KMS-11 (cell line): ENCODE data around the gene KRTAP1-1.
"Not testable (repeated sequence)": the region's sequence is repeated elsewhere in the genome, so short reads cannot be mapped to it uniquely, and the experiment has no call there.

Experiments
- H2AFZ ChIP-seq: fragments of 200-600 bp; sonication (generic); 2 replicates; pipeline ENCODE4 v1.6.1; 2016; ENCODE audit warnings: antibody characterized with exemption, mixed run types, low read depth
- H3K27ac ChIP-seq: fragments of 200-600 bp; sonication (generic); 2 replicates; pipeline ENCODE4 v1.6.1; 2016; ENCODE audit warnings: mild to moderate bottlenecking, mixed run types
- H3K27me3 ChIP-seq: fragments of 200-600 bp; sonication (generic); 2 replicates; pipeline ENCODE4 v1.6.1; 2017; ENCODE audit warnings: mild to moderate bottlenecking, low read depth, mixed run types, moderate library complexity; ENCODE audit not compliant: insufficient read depth
- H3K36me3 ChIP-seq: fragments of 200-600 bp; sonication (generic); 2 replicates; pipeline ENCODE4 v1.6.1; 2017; ENCODE audit warnings: mild to moderate bottlenecking, mixed run types; ENCODE audit not compliant: insufficient read depth
- H3K4me1 ChIP-seq: fragments of 200-600 bp; sonication (generic); 2 replicates; pipeline ENCODE4 v1.6.1; 2016; ENCODE audit warnings: mild to moderate bottlenecking, low read depth, mixed run types; ENCODE audit not compliant: poor library complexity, severe bottlenecking
- H3K4me2 ChIP-seq: fragments of 200-600 bp; sonication (generic); 2 replicates; pipeline ENCODE4 v1.7.0; 2016; ENCODE audit warnings: mild to moderate bottlenecking, mixed run types
- H3K4me3 ChIP-seq: fragments of 200-600 bp; sonication (generic); IDR thresholded peaks from 2 replicates; pipeline ENCODE4 v1.6.1; 2017; ENCODE audit warnings: low read depth, low read length, mixed read lengths; ENCODE audit not compliant: insufficient read depth
- H3K79me2 ChIP-seq: fragments of 200-600 bp; sonication (generic); 2 replicates; pipeline ENCODE4 v1.6.1; 2016; ENCODE audit warnings: low read depth, mixed run types; ENCODE audit not compliant: insufficient read depth
- H3K9ac ChIP-seq: fragments of 200-600 bp; sonication (generic); 2 replicates; pipeline ENCODE4 v1.6.1; 2016; ENCODE audit warnings: mild to moderate bottlenecking, mixed run types
- H4K20me1 ChIP-seq: fragments of 200-600 bp; sonication (generic); 2 replicates; pipeline ENCODE4 v1.6.1; 2016; ENCODE audit warnings: mild to moderate bottlenecking, mixed run types; ENCODE audit not compliant: insufficient read depth
- CTCF ChIP-seq: fragments of 200-600 bp; sonication (generic); conservative IDR thresholded peaks from 2 replicates; pipeline ENCODE4 v1.6.1; 2017; ENCODE audit warnings: low read depth, mild to moderate bottlenecking, antibody characterized with exemption, low read length, moderate library complexity, mixed read lengths

KRTAP1-1 gene

GRCh38 chr17:41054025-41054424 lies 12.8 kb upstream of the KRTAP1-1 start:
- no peak overlapping the region for H3K4me2 ChIP-seq
- no peak for TF ChIP-seq CTCF
- H2AFZ ChIP-seq: no peak overlapping the region
- no peaks in the 10 kb centered on the region for H3K79me2 ChIP-seq
- no peak overlapping the region for H3K27ac ChIP-seq
- H3K36me3 ChIP-seq: no peaks in the 10 kb centered on the region
- no peak overlapping the region for H3K4me3 ChIP-seq
- H3K9ac ChIP-seq: no peak overlapping the region
- no peaks in the 10 kb centered on the region for H4K20me1 ChIP-seq
- no peaks in the 10 kb centered on the region for H3K4me1 ChIP-seq
- no peaks in the 10 kb centered on the region for H3K27me3 ChIP-seq

DNA sequence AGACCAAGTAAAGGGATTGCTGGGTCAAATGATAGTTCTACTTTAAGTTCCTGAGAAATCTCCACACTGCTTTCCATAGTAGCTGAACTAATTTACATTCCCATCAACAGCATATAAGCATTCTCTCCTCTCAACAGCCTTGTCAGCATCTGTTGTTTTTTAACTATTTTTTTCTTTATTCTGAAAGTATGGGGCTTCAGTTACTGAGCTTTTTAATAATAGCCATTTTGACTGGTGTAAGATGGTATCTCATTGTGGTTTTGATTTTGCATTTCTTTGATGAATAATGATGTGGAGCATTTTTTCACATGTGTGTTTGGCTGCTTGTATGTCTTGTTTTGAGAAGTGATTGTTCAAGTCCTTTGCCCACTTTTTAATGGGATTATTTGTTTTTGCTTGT lies 11.3 kb upstream of the KRTAP1-1 start:
- Histone ChIP-seq H3K9ac (no peak overlapping the region), H3K4me2 (no peak overlapping the region), H3K27ac (no peak overlapping the region), H3K36me3 (no peaks in the 10 kb centered on the region), H3K79me2 (no peaks in the 10 kb centered on the region), H4K20me1 (no peaks in the 10 kb centered on the region), H3K4me1 (no peaks in the 10 kb centered on the region), H3K4me3 (no peak overlapping the region), H2AFZ (no peak overlapping the region), H3K27me3 (no peaks in the 10 kb centered on the region)
- TF ChIP-seq CTCF: no peak

GRCh38 chr17:41049110-41049509 lies 7.9 kb upstream of the KRTAP1-1 start:
- Histone ChIP-seq H2AFZ (no peak overlapping the region), H3K4me3 (no peak overlapping the region), H3K4me2 (no peak overlapping the region), H3K27me3 (no peaks in the 10 kb centered on the region), H3K9ac (no peak overlapping the region), H3K79me2 (no peaks in the 10 kb centered on the region), H4K20me1 (no peaks in the 10 kb centered on the region), H3K27ac (no peak overlapping the region), H3K4me1 (no peaks in the 10 kb centered on the region), H3K36me3 (no peaks in the 10 kb centered on the region)
- TF ChIP-seq CTCF: no peak

GRCh38 chr17:41048441-41048840 lies 7.2 kb upstream of the KRTAP1-1 start:
- Histone ChIP-seq H3K9ac (no peak overlapping the region), H3K79me2 (no peaks in the 10 kb centered on the region), H3K27ac (no peak overlapping the region), H3K36me3 (no peaks in the 10 kb centered on the region), H2AFZ (no peak overlapping the region), H4K20me1 (no peaks in the 10 kb centered on the region), H3K27me3 (no peaks in the 10 kb centered on the region), H3K4me3 (no peak overlapping the region), H3K4me1 (no peaks in the 10 kb centered on the region), H3K4me2 (no peak overlapping the region)
- TF ChIP-seq CTCF: no peak

DNA sequence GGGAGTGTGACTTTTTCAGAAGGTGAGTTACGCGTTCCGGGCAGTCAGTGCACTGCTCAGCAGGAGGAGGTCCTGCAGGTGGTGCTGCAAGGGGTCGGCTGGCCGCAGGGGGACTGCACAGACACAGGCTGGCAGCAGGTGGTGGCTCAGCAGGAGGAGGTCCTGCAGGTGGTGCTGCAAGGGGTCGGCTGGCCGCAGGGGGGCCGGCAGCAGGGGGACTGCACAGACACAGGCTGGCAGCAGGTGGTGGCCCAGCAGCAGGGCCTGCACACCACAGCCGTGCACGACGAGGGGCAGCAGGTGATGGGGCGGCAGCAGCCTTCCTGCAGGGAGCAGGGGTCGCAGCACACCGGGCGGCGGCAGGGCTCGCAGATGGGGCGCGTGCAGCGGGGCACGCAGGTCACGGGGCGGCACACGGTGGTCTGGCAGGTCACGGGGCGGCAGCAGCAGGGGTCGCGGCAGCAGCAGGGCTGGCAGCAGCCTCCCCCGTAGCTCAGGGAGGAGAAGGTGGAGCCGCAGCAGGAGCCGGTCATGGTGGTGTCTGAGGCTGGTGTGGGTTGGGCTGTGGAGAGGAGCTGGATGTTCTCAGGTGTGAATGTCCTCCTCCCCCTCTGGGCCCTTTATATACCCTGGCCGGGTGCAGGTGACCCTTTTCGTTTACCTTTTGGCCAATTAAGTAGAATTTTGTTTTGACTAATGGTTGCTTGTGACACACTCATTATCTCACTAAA lies 5.7 kb upstream of the KRTAP1-1 start, which contains the start of gene KRTAP2-1:
Gene KRTAP2-1 (minus strand): TSS at position 582 of the 731 bp plus-strand sequence. CDS start 49 bp downstream, at position 533.
- H3K9ac ChIP-seq, H3K4me2 ChIP-seq, H3K4me1 ChIP-seq, H3K4me3 ChIP-seq, H3K79me2 ChIP-seq, H2AFZ ChIP-seq, H4K20me1 ChIP-seq, H3K36me3 ChIP-seq, H3K27ac ChIP-seq, H3K27me3 ChIP-seq: not testable (repeated sequence)
